ENCODE measurements around the gene TNNT2.

TNNT2 gene

DNA sequence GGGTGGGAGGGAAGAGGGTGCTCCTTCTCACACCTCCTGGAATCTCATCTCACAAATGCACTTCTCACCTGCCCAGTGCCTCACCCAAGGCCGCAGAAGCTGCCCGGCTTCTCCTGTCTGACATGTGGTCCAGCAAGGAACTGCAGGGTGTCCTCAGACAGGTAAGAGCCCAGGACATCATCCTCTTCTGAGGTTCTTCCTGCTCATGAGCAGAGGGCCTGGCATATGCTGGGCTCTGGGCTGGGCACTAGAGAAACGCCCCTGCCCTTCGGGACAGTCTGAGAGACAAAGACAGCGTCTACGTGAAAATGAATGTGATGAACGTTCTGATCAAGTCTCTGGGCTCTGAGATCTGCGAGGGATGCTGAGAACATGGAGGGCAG lies 51.8 kb downstream of the TNNT2 start:
- Histone ChIP-seq H3K9me3 (ENCODE audit: insufficient read depth, low read length) (no peaks in the 10 kb centered on the region), H3K27me3 (ENCODE audit: low read depth, low read length) (peaks cover 35% of the 10 kb centered on the region), H3K4me3 (ENCODE audit: low read length) (no peak overlapping the region), H3K9ac (ENCODE audit: low read length) (no peak overlapping the region), H2AFZ (ENCODE audit: low read depth, low read length) (no peak overlapping the region), H3K79me2 (ENCODE audit: low read length) (no peaks in the 10 kb centered on the region), H3K4me2 (ENCODE audit: low read length) (no peak overlapping the region), H3K27ac (ENCODE audit: low read length) (no peak overlapping the region), H3K4me1 (ENCODE audit: low read length) (no peaks in the 10 kb centered on the region), H4K20me1 (ENCODE audit: insufficient read depth, low read length) (no peaks in the 10 kb centered on the region), H3K36me3 (replicated peaks; ENCODE audit: low read depth, low read length) (no peaks in the 10 kb centered on the region)
- TF ChIP-seq EZH2phosphoT487 (IDR thresholded peaks at IDR 0.05; ENCODE audit: low read depth): no peak
- TF ChIP-seq, protein P1, sequence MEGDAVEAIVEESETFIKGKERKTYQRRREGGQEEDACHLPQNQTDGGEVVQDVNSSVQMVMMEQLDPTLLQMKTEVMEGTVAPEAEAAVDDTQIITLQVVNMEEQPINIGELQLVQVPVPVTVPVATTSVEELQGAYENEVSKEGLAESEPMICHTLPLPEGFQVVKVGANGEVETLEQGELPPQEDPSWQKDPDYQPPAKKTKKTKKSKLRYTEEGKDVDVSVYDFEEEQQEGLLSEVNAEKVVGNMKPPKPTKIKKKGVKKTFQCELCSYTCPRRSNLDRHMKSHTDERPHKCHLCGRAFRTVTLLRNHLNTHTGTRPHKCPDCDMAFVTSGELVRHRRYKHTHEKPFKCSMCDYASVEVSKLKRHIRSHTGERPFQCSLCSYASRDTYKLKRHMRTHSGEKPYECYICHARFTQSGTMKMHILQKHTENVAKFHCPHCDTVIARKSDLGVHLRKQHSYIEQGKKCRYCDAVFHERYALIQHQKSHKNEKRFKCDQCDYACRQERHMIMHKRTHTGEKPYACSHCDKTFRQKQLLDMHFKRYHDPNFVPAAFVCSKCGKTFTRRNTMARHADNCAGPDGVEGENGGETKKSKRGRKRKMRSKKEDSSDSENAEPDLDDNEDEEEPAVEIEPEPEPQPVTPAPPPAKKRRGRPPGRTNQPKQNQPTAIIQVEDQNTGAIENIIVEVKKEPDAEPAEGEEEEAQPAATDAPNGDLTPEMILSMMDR (IDR thresholded peaks at IDR 0.05; ENCODE audit: low read depth, low read length): no peak

DNA sequence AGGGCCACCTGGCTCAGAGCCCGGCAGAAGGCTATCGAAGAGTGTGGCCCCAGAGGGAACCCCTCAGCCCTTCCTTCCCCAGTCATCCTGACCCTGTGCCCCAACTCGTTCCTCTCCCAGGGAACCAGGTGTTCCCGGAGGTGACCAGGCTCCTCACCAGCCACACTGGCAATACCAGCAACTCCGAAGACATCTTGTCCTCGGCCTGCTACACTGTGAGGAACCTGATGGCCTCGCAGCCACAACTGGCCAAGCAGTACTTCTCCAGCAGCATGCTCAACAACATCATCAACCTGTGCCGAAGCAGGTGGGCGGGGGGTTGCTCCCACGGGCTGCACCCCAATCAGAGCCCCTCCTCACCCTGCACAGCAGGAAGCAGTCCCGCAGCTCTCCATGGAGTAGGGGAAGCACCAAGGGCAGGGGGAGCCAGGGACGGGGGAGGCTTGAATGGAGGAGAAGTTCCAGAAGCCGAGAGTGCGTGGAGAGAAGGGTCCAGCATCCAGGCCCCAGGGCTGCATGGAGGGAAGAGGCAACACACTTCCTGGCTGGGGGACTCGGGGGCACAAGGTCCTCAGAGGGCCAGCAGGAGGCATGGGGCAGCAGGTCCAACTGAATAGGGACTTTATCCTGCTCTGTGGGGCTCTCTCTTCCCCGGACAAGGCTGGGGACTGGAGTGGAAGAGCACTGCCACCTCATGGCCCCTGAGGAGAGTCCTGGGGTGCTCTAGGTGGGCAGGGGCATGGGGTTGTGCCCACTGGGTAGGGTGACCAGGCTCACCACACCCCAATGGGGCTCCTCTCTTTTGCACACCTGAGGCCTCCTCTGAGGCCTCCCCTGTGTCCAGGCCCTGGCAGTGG lies 52.4 kb downstream of the TNNT2 start:
- Histone ChIP-seq H3K4me3 (ENCODE audit: low read length) (no peak overlapping the region), H3K36me3 (replicated peaks; ENCODE audit: low read depth, low read length) (no peaks in the 10 kb centered on the region), H3K27me3 (ENCODE audit: low read depth, low read length) (peaks cover 35% of the 10 kb centered on the region), H3K9ac (ENCODE audit: low read length) (no peak overlapping the region), H3K4me2 (ENCODE audit: low read length) (no peak overlapping the region), H4K20me1 (ENCODE audit: insufficient read depth, low read length) (no peaks in the 10 kb centered on the region), H3K4me1 (ENCODE audit: low read length) (no peaks in the 10 kb centered on the region), H3K79me2 (ENCODE audit: low read length) (no peaks in the 10 kb centered on the region), H3K9me3 (ENCODE audit: insufficient read depth, low read length) (no peaks in the 10 kb centered on the region), H2AFZ (ENCODE audit: low read depth, low read length) (no peak overlapping the region), H3K27ac (ENCODE audit: low read length) (no peak overlapping the region)
- TF ChIP-seq, protein P1 (IDR thresholded peaks at IDR 0.05; ENCODE audit: low read depth, low read length): no peak
- no peak for TF ChIP-seq EZH2phosphoT487 (IDR thresholded peaks at IDR 0.05; ENCODE audit: low read depth)

DNA sequence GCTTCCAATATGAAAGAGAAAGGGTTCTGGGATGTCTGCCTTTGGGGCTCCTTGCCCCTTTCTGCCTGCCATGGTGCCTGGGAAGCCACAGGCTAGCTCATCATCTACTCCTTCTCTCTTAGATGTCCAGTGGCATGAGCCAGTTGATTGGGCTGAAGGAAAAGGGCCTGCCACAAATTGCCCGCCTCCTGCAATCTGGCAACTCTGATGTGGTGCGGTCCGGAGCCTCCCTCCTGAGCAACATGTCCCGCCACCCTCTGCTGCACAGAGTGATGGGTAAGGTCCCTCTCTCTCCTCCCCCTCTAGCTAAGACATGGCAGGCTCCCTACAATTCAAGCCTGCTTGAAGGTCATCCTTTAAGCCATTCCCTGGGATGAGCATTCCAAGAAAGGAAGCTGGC lies 53.2 kb downstream of the TNNT2 start:
- no peak overlapping the region for H3K9ac ChIP-seq (ENCODE audit: low read length)
- H3K36me3 ChIP-seq (replicated peaks; ENCODE audit: low read depth, low read length): no peaks in the 10 kb centered on the region
- no peaks in the 10 kb centered on the region for H4K20me1 ChIP-seq (ENCODE audit: insufficient read depth, low read length)
- no peak for TF ChIP-seq EZH2phosphoT487 (IDR thresholded peaks at IDR 0.05; ENCODE audit: low read depth)
- TF ChIP-seq, protein P1 (IDR thresholded peaks at IDR 0.05; ENCODE audit: low read depth, low read length): no peak
- H3K4me2 ChIP-seq (ENCODE audit: low read length): no peak overlapping the region
- H3K9me3 ChIP-seq (ENCODE audit: insufficient read depth, low read length): no peaks in the 10 kb centered on the region
- no peak overlapping the region for H2AFZ ChIP-seq (ENCODE audit: low read depth, low read length)
- no peaks in the 10 kb centered on the region for H3K4me1 ChIP-seq (ENCODE audit: low read length)
- H3K27ac ChIP-seq (ENCODE audit: low read length): no peak overlapping the region
- peaks cover 37% of the 10 kb centered on the region for H3K27me3 ChIP-seq (ENCODE audit: low read depth, low read length)
- no peaks in the 10 kb centered on the region for H3K79me2 ChIP-seq (ENCODE audit: low read length)
- no peak overlapping the region for H3K4me3 ChIP-seq (ENCODE audit: low read length)

DNA sequence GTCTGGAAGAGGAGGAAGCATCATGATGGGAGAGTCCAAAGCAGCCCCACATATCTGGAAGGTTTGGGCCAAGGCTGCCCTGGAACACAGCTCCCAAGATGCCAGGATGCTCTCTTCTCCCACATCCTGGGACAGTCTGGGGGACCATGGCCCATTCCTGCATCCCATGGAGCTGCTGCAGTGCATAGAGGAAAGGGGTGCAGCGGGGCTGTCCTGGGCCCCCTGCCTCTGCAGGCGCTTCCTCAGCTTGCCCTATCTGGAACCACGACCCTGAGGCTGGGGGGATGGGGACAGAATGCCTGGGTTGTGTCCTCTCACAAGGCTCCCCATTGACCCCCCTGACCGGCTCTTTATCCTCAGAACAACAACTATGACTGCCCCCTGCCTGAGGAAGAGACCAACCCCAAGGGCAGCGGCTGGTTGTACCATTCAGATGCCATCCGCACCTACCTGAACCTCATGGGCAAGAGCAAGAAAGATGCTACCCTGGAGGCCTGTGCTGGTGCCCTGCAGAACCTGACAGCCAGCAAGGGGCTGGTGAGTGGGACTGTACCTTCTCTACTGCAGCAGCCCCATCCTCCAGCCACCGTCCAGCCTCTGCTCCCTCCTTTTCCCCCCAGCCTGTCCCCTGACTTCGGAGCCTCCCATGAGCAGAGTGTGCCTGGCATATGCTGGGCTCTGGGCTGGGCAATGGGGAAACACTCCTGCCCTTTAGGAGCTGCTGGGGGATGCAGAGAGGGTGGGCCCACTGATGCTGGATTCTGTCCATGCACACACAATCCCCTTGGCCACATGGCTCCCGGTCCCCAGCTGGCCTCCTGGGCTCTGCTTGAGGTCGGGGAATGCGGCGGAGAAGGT lies 54.6 kb downstream of the TNNT2 start:
- no peaks in the 10 kb centered on the region for H3K9me3 ChIP-seq (ENCODE audit: insufficient read depth, low read length)
- no peaks in the 10 kb centered on the region for H3K36me3 ChIP-seq (replicated peaks; ENCODE audit: low read depth, low read length)
- no peak overlapping the region for H3K9ac ChIP-seq (ENCODE audit: low read length)
- TF ChIP-seq, protein P1 (IDR thresholded peaks at IDR 0.05; ENCODE audit: low read depth, low read length): no peak
- TF ChIP-seq EZH2phosphoT487 (IDR thresholded peaks at IDR 0.05; ENCODE audit: low read depth): no peak
- no peak overlapping the region for H3K4me2 ChIP-seq (ENCODE audit: low read length)
- no peak overlapping the region for H2AFZ ChIP-seq (ENCODE audit: low read depth, low read length)
- no peaks in the 10 kb centered on the region for H4K20me1 ChIP-seq (ENCODE audit: insufficient read depth, low read length)
- no peaks in the 10 kb centered on the region for H3K79me2 ChIP-seq (ENCODE audit: low read length)
- no peak overlapping the region for H3K4me3 ChIP-seq (ENCODE audit: low read length)
- H3K27me3 ChIP-seq (ENCODE audit: low read depth, low read length): peaks cover 40% of the 10 kb centered on the region
- H3K4me1 ChIP-seq (ENCODE audit: low read length): no peaks in the 10 kb centered on the region
- H3K27ac ChIP-seq (ENCODE audit: low read length): no peak overlapping the region

All from OCI-LY3 (cell line).